ENCODE results near the gene TMEM95.

Gene TMEM95

DNA sequence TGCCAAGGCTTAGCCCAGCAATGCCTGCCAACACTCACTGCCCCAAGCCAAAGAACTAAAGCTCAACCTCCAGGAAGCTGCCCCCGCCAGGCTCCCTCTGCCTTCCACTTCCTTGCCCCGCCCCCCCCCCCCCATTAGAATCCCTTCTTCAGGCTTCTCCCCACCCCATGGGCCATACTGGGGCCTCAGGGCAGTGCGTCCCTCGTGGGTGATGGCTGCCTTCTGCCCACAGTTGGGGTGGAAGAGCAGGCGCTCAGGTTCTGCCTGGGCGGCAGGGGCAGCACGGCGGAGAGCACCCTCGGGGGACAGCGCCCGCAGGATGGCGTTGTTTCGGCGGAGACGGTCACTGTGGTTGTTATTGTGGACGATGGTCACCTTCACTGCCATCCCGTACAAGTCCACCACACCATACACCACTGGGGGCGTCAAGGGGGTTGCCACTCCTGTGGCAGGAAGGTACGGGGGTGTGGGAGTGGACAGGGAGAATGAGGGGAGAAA, 29.9 kb upstream of the TMEM95 start:
- H3K4me1 ChIP-seq (ENCODE audit: insufficient read depth, insufficient read length) = no peaks in the 10 kb centered on the region
- H3K36me3 ChIP-seq (ENCODE audit: insufficient read depth, insufficient read length, low read length) = peaks cover 73% of the 10 kb centered on the region
- H3K27me3 ChIP-seq (ENCODE audit: insufficient read depth, insufficient read length) = no peaks in the 10 kb centered on the region
- H3K9ac ChIP-seq (ENCODE audit: insufficient read length, low read depth) = no peak overlapping the region
- no peak for TF ChIP-seq ZNF274 (IDR thresholded peaks at IDR 0.05; ENCODE audit: low read depth, low read length)
- no peaks in the 10 kb centered on the region for H3K9me3 ChIP-seq (ENCODE audit: insufficient read depth, low read length)
- no peak overlapping the region for H3K4me3 ChIP-seq (ENCODE audit: insufficient read length, low read depth)
- DNase-seq (ENCODE audit: low read depth, low spot score) = no peak

DNA sequence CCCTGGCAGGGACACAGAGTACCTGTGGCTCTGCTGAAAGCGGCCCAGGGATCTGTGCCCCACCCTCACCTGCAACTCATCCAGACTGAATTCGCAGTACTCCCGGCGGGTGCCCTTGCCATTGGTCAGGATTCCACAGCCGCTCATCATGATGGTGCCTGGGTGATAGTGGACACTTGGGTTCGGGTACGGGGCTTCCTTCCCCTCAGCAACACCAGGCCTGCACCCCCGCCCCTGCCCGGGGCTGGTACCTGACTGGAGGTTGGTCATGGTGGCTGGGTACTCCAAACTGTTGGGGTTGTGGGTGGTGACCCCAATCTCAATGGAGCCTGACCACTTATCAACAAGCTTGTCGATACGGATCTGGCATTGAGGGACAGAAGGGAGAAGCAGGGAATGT, 28.8 kb upstream of the TMEM95 start:
- peaks cover 64% of the 10 kb centered on the region for H3K36me3 ChIP-seq (ENCODE audit: insufficient read depth, insufficient read length, low read length)
- H3K9me3 ChIP-seq (ENCODE audit: insufficient read depth, low read length) = no peaks in the 10 kb centered on the region
- TF ChIP-seq YY1 (IDR thresholded peaks at IDR 0.05; ENCODE audit: insufficient read depth, insufficient read length) (no peak), ZNF274 (IDR thresholded peaks at IDR 0.05; ENCODE audit: low read depth, low read length) (no peak), SUZ12 (IDR thresholded peaks at IDR 0.05; ENCODE audit: extremely low read depth, insufficient read depth, insufficient read length) (no peak)
- H3K9ac ChIP-seq (ENCODE audit: insufficient read length, low read depth) = no peak overlapping the region
- H3K4me3 ChIP-seq (ENCODE audit: insufficient read length, low read depth) = no peak overlapping the region
- no peak for DNase-seq (ENCODE audit: low read depth, low spot score)
- H3K27me3 ChIP-seq (ENCODE audit: insufficient read depth, insufficient read length) = no peaks in the 10 kb centered on the region
- H3K4me1 ChIP-seq (ENCODE audit: insufficient read depth, insufficient read length) = no peaks in the 10 kb centered on the region

DNA sequence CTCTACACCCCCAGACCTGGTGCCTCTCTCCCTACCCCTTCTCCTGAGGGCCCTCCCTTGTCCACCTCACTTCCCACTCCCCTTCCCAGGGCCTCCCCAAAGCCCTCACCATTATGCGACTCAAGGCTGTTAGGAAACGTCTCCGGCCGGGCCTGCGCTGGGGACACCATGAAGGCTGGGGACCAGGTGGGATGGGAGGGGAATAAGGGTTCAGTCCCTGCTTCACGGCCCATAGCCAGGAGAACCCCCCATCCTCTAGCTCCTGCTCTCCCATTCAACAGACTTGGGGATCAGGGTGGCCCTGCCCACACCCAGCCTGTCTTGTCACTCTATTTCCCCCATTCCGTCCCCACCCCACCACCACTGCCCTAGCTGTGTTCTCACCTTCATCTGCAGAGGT, 27.9 kb upstream of the TMEM95 start:
- TF ChIP-seq ZNF274 (IDR thresholded peaks at IDR 0.05; ENCODE audit: low read depth, low read length) = no peak
- TF ChIP-seq SUZ12 (IDR thresholded peaks at IDR 0.05; ENCODE audit: extremely low read depth, insufficient read depth, insufficient read length) = no peak
- no peak for TF ChIP-seq YY1 (IDR thresholded peaks at IDR 0.05; ENCODE audit: insufficient read depth, insufficient read length)
- no peaks in the 10 kb centered on the region for H3K27me3 ChIP-seq (ENCODE audit: insufficient read depth, insufficient read length)
- H3K9me3 ChIP-seq (ENCODE audit: insufficient read depth, low read length) = no peaks in the 10 kb centered on the region
- H3K4me3 ChIP-seq (ENCODE audit: insufficient read length, low read depth) = no peak overlapping the region
- H3K36me3 ChIP-seq (ENCODE audit: insufficient read depth, insufficient read length, low read length) = peaks cover 55% of the 10 kb centered on the region
- no peak overlapping the region for H3K9ac ChIP-seq (ENCODE audit: insufficient read length, low read depth)
- no peak for DNase-seq (ENCODE audit: low read depth, low spot score)
- no peaks in the 10 kb centered on the region for H3K4me1 ChIP-seq (ENCODE audit: insufficient read depth, insufficient read length)

DNA sequence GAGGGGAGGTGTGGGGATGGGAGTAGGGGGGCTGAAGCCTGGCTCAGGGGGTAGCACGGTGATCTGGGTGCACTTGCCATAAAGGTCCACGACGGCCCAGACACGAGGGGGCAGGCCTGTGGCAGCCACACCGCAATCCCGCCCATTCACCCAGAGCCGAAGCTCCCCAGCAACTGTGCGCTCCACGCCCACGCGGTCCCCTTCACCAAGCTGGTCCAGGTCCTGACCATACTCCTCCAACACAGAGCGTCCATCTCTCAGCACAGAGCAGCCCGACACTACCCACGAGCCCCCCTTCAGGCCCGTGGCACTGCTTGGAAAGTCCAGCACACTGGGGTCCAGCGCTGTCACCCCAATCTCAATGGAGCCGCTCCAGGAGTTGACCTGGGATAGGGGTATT, 27.5 kb upstream of the TMEM95 start:
- no peak for DNase-seq (ENCODE audit: low read depth, low spot score)
- Histone ChIP-seq H3K4me1 (ENCODE audit: insufficient read depth, insufficient read length) (no peaks in the 10 kb centered on the region), H3K36me3 (ENCODE audit: insufficient read depth, insufficient read length, low read length) (peaks cover 51% of the 10 kb centered on the region), H3K9me3 (ENCODE audit: insufficient read depth, low read length) (no peaks in the 10 kb centered on the region), H3K27me3 (ENCODE audit: insufficient read depth, insufficient read length) (no peaks in the 10 kb centered on the region), H3K4me3 (ENCODE audit: insufficient read length, low read depth) (no peak overlapping the region), H3K9ac (ENCODE audit: insufficient read length, low read depth) (no peak overlapping the region)
- TF ChIP-seq YY1 (IDR thresholded peaks at IDR 0.05; ENCODE audit: insufficient read depth, insufficient read length) (no peak), ZNF274 (IDR thresholded peaks at IDR 0.05; ENCODE audit: low read depth, low read length) (no peak), SUZ12 (IDR thresholded peaks at IDR 0.05; ENCODE audit: extremely low read depth, insufficient read depth, insufficient read length) (no peak)

DNA sequence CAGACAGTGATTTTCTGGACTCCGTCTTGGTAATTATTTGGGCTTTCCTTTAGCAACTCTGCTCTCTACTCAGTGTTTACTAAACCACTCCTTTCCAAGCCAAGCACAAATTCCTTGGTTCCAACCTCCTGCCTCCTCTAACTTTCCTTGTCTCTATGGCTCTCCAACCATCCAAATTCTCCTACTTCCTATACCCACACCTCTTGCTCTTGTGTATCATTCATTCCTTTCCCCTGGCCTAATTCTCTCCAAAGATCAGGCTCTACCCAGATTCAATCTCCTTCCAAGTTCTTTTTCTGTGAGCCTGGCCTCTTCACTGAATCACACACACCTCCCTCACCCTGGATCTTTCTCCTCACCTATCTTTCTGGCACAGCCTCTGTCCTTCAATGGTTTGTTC, 26.9 kb upstream of the TMEM95 start:
- peaks cover 46% of the 10 kb centered on the region for H3K36me3 ChIP-seq (ENCODE audit: insufficient read depth, insufficient read length, low read length)
- H3K9ac ChIP-seq (ENCODE audit: insufficient read length, low read depth) = peak overlapping the region; percentile 98
- DNase-seq (ENCODE audit: low read depth, low spot score) = no peak
- no peaks in the 10 kb centered on the region for H3K27me3 ChIP-seq (ENCODE audit: insufficient read depth, insufficient read length)
- H3K4me1 ChIP-seq (ENCODE audit: insufficient read depth, insufficient read length) = no peaks in the 10 kb centered on the region
- H3K9me3 ChIP-seq (ENCODE audit: insufficient read depth, low read length) = no peaks in the 10 kb centered on the region
- H3K4me3 ChIP-seq (ENCODE audit: insufficient read length, low read depth) = peak overlapping the region; percentile 84
- TF ChIP-seq YY1 (IDR thresholded peaks at IDR 0.05; ENCODE audit: insufficient read depth, insufficient read length) = no peak
- TF ChIP-seq SUZ12 (IDR thresholded peaks at IDR 0.05; ENCODE audit: extremely low read depth, insufficient read depth, insufficient read length) = no peak
- TF ChIP-seq ZNF274 (IDR thresholded peaks at IDR 0.05; ENCODE audit: low read depth, low read length) = no peak

DNA sequence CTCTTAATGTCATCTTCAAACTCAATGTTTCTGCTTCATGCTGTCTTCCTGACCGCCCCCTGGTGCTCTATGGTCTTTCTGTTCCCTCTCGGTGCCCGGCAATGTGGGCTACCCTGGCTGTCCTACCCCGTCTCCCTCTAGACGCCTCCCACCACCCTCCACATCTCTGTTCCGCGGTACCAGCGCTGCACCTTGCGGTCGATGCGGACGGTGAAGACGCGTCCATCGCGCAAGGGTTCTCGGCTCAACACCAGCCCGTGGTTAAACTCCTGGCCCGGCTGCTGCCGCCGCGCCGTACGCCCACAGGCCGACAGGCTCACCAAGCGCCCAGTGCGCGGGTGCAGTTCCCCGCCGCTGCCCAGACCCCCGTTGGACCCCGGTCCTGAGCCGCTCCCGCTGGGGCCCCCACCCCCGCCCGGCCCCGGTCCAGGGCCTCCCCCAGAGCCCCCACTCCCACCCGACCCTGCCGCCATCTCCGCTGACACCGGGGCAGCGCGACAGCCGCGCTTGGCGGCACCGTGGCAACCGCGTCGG, 26.0 kb upstream of the TMEM95 start, which contains the start of gene NEURL4:
Gene NEURL4 (minus strand): TSS at position 496 of the 534 bp plus-strand sequence. CDS start 23 bp downstream, at position 473.
- Histone ChIP-seq H3K36me3 (ENCODE audit: insufficient read depth, insufficient read length, low read length) (peaks cover 37% of the 10 kb centered on the region), H3K27me3 (ENCODE audit: insufficient read depth, insufficient read length) (no peaks in the 10 kb centered on the region), H3K4me3 (ENCODE audit: insufficient read length, low read depth) (peak within 1 kb of the TSS; percentile 84), H3K4me1 (ENCODE audit: insufficient read depth, insufficient read length) (no peaks in the 10 kb centered on the region), H3K9me3 (ENCODE audit: insufficient read depth, low read length) (no peaks in the 10 kb centered on the region), H3K9ac (ENCODE audit: insufficient read length, low read depth) (peak within 1 kb of the TSS; percentile 98)
- DNase-seq (ENCODE audit: low read depth, low spot score) = no peak
- no peak for TF ChIP-seq SUZ12 (IDR thresholded peaks at IDR 0.05; ENCODE audit: extremely low read depth, insufficient read depth, insufficient read length)
- no peak for TF ChIP-seq ZNF274 (IDR thresholded peaks at IDR 0.05; ENCODE audit: low read depth, low read length)
- TF ChIP-seq YY1 (IDR thresholded peaks at IDR 0.05; ENCODE audit: insufficient read depth, insufficient read length) = no peak

DNA sequence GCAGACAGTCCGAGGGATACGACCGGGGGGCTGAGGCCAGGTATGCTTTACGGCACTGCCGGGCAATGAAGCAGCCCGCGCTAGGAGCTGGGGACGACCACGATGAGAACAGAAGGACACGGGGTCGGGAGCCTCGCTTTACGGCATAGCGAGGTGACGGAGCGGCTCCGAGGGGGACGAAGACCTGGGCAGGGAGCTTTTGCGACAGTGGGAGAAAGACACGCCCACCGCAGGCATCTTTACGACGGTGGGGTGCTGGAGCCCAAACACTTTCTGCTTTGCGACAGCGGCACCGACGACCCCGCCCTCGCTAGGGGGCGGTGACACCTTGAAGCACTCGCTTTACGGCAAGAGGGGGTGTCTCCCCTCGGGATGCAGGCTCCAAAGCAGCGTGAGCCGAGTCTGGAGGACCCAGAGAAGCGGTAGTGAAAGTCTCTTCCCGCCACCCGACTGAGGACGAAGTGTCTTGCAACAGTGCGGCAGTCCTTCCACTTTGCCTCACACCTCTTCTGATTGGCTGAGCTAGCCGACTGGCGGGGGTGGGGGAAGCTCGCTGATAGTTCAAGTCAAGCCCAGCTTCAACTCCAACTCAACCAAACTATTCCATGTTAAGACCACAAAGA, 25.5 kb upstream of the TMEM95 start:
- H3K4me1 ChIP-seq (ENCODE audit: insufficient read depth, insufficient read length) = no peaks in the 10 kb centered on the region
- peak; percentile 94 for DNase-seq (ENCODE audit: low read depth, low spot score)
- H3K9me3 ChIP-seq (ENCODE audit: insufficient read depth, low read length) = no peaks in the 10 kb centered on the region
- H3K9ac ChIP-seq (ENCODE audit: insufficient read length, low read depth) = peak overlapping the region; percentile 85
- TF ChIP-seq YY1 (IDR thresholded peaks at IDR 0.05; ENCODE audit: insufficient read depth, insufficient read length) = no peak
- no peak for TF ChIP-seq SUZ12 (IDR thresholded peaks at IDR 0.05; ENCODE audit: extremely low read depth, insufficient read depth, insufficient read length)
- TF ChIP-seq ZNF274 (IDR thresholded peaks at IDR 0.05; ENCODE audit: low read depth, low read length) = no peak
- H3K27me3 ChIP-seq (ENCODE audit: insufficient read depth, insufficient read length) = no peaks in the 10 kb centered on the region
- H3K4me3 ChIP-seq (ENCODE audit: insufficient read length, low read depth) = peak overlapping the region; percentile 84
- H3K36me3 ChIP-seq (ENCODE audit: insufficient read depth, insufficient read length, low read length) = peaks cover 31% of the 10 kb centered on the region

Data from NT2/D1 (cell line).